PFSK-1 (cell line): Measurements from ENCODE around the gene ERC2.

Source experiments
- FOXP2 ChIP-seq: optimal IDR thresholded peaks from 2 replicates; pipeline ENCODE3; 2011; ENCODE audit warnings: borderline replicate concordance, control low read depth, inconsistent platforms; ENCODE audit not compliant: insufficient read depth; ENCODE audit errors: extremely low read length, extremely low read depth
- POLR2AphosphoS5 ChIP-seq: IDR thresholded peaks from 2 replicates; pipeline ENCODE4 v1.6.1; 2012; ENCODE audit warnings: low read depth, mild to moderate bottlenecking, control low read depth, low read length, moderate library complexity
- REST ChIP-seq, 2 experiments: IDR thresholded peaks; 2 replicates each; pipeline versions ENCODE4 v1.6.1 to v1.8.0; 2011 to 2012; ENCODE audit warnings: low read depth in 2 of 2, low read length in 2 of 2, control low read depth in 1 of 2, inconsistent platforms in 1 of 2, mild to moderate bottlenecking in 1 of 2, moderate library complexity in 1 of 2; ENCODE audit not compliant: insufficient read depth in 1 of 2
- SIN3A ChIP-seq: IDR thresholded peaks from 2 replicates; pipeline ENCODE4 v1.6.1; 2012; ENCODE audit warnings: mild to moderate bottlenecking, low read length, moderate library complexity, borderline replicate concordance; ENCODE audit not compliant: insufficient read depth
- TAF1 ChIP-seq: IDR thresholded peaks from 2 replicates; pipeline ENCODE4 v1.6.1; 2012; ENCODE audit warnings: low read length, control low read depth, borderline replicate concordance; ENCODE audit not compliant: insufficient read depth

- TF ChIP-seq SIN3A (no peak), REST (IDR thresholded peaks at IDR 0.05; ENCODE audit: insufficient read depth in 1 of 2, low read depth in 2 of 2, low read length in 2 of 2) (no peak), POLR2AphosphoS5 (no peak), TAF1 (no peak), FOXP2 (no peak)
These were observed 564.6 kb downstream of the ERC2 start for GRCh38 chr3:55903680-55904079.
